PC-9 (cell line): ENCODE measurements around the gene GPR4.

Source experiments
- CTCF ChIP-seq: fragments of 200-600 bp; sonication (generic); conservative IDR thresholded peaks from 2 replicates; pipeline ENCODE4 v1.6.1; 2017; ENCODE audit warnings: mixed run types, antibody characterized with exemption, mild to moderate bottlenecking, moderate library complexity
- EZH2 ChIP-seq: fragments of 200-600 bp; sonication (generic); IDR thresholded peaks from 2 replicates; pipeline ENCODE4 v1.8.0; 2017; ENCODE audit warnings: antibody characterized with exemption, low read depth

DNA sequence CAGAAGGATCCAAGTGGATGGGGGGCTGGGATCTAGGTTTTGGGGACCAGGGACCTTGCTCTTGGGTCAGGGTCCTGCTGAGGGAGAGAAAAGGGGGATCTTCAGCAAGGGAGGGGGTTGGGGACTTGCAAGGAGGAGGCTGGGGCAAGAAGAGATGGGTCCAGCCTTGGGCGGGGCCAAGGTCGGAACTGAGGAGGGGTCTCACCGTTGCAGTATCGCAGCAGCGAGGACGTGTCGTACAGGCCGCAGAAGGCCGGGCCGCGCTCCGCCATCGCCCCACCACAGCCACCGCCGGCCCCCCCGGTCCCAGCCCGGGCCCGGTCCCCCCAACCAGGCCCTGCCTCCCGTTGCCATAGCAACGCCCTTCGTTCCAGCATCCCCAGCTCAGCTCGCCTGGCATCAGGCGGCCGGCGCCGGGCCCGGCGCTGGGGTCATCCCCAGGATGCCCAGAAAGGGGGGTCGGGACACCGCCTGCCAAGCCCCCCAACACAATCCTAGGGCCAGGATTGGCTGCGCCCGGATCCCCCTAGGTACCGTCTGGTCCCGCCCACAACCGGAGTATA, 43.1 kb upstream of the GPR4 start:
- no peak for TF ChIP-seq CTCF
- no peak for TF ChIP-seq EZH2
